ENCODE measurements around the gene HECTD2.

GRCh38 chr10:91537614-91538383, 127.7 kb downstream of the HECTD2 start:
- TF ChIP-seq CTCF (IDR thresholded peaks at IDR 0.05): no peak
- TF ChIP-seq SIN3A (IDR thresholded peaks at IDR 0.05; ENCODE audit: borderline replicate concordance, insufficient read depth, low read depth, low read length): no peak
- no peak for TF ChIP-seq TCF7L2 (IDR thresholded peaks at IDR 0.05; ENCODE audit: low read depth, low read length)
- TF ChIP-seq REST (IDR thresholded peaks at IDR 0.05; ENCODE audit: insufficient read depth in 1 of 2, low read depth in 2 of 2, low read length in 1 of 2): no peak
- no peak for TF ChIP-seq POLR2AphosphoS5 (IDR thresholded peaks at IDR 0.05; ENCODE audit: low read depth, low read length)
